ENCODE results near the gene SPDYE17. TPM values are rescaled to one million over a fixed set of nuclear protein-coding genes. Genes with fewer than 3 reads are reported as not detected.

SPDYE17 gene
- total RNA-seq, 3 donors from 2014 or later = not detected

Other genes with a start within 250 kb of the SPDYE17 start
- gene SPDYE18, start 30.2 kb upstream of the SPDYE17 start, total RNA-seq = under 1 TPM in 1 of 3 donors, not detected in 2; 0.52 TPM
- gene CCDC146, start 90.3 kb upstream of the SPDYE17 start, total RNA-seq = under 1 TPM; 0.24 to 0.96 (median 0.42) TPM
- under 1 TPM in 2 of 3 donors, not detected in 1; 0.11 to 0.37 TPM for gene FGL2, start 167.5 kb upstream of the SPDYE17 start, total RNA-seq

All from activated T-cell treated with anti-CD3 and anti-CD28 coated beads, Interleukin-2, amount 50 U/mL, for 4 hours (primary cell).